ENCODE data around the gene OPCML. TPM values are rescaled to one million over a fixed set of nuclear protein-coding genes. Genes with fewer than 3 reads are reported as not detected.

The OPCML gene
- polyA plus RNA-seq, 1 donor (not counting 4 experiments of a cell fraction or from before 2014, with no cell fraction given) = 0.04 TPM

- Histone ChIP-seq H2AFZ (ENCODE audit: control insufficient read depth, low read length) (no peak overlapping the region), H3K79me2 (ENCODE audit: control insufficient read depth, insufficient read depth, low read length) (no peaks in the 10 kb centered on the region), H3K9me3 (ENCODE audit: control insufficient read depth, low read depth, low read length) (no peaks in the 10 kb centered on the region), H3K4me3 (ENCODE audit: control insufficient read depth in 2 of 3, extremely low read depth in 1 of 3, insufficient read depth in 2 of 3, low read depth in 1 of 3, low read length in 3 of 3) (no peak overlapping the region), H4K20me1 (ENCODE audit: control insufficient read depth, extremely low read depth, insufficient read depth, low read length) (no peaks in the 10 kb centered on the region), H3K4me2 (ENCODE audit: control insufficient read depth, extremely low read depth, insufficient read depth, low read depth, low read length) (no peak overlapping the region), H3K9me1 (ENCODE audit: control insufficient read depth, extremely low read depth, insufficient read depth, low read length) (no peaks in the 10 kb centered on the region), H3K4me1 (ENCODE audit: control insufficient read depth, extremely low read depth, insufficient read depth, low read length) (no peaks in the 10 kb centered on the region), H3K27me3 (ENCODE audit: control insufficient read depth, extremely low read depth, insufficient read depth, low read length) (no peaks in the 10 kb centered on the region), H3K9ac (ENCODE audit: control insufficient read depth, extremely low read depth, insufficient read depth, low read length) (no peak overlapping the region), H3K27ac (ENCODE audit: control insufficient read depth, insufficient read depth, low read length) (no peak overlapping the region), H3K36me3 (ENCODE audit: control insufficient read depth in 2 of 2, extremely low read depth in 1 of 2, insufficient read depth in 2 of 2, low read length in 2 of 2) (no peaks in the 10 kb centered on the region)
- TF ChIP-seq CTCF (optimal IDR thresholded peaks at IDR 0.05 in 1 of 3, IDR thresholded peaks at IDR 0.05 in 1 of 3, conservative IDR thresholded peaks at IDR 0.05 in 1 of 3; ENCODE audit: extremely low read depth in 1 of 3, insufficient read depth in 2 of 3, low read length in 3 of 3) = no peak
- no peak for TF ChIP-seq EZH2 (IDR thresholded peaks at IDR 0.05; ENCODE audit: low read length)
- dilution Hi-C loops (cut with MboI; ENCODE audit: extremely low pct_ligation_motif_present, low sequenced_read_pairs) = no loop called here
- no peak for FAIRE-seq
- no peak for DNase-seq (ENCODE audit: low read depth, low spot score)
Observed at GRCh38 chr11:133506023-133506422, 26.3 kb downstream of the OPCML start.

- H3K4me2 ChIP-seq (ENCODE audit: control insufficient read depth, extremely low read depth, insufficient read depth, low read depth, low read length) = no peak overlapping the region
- no peaks in the 10 kb centered on the region for H3K9me3 ChIP-seq (ENCODE audit: control insufficient read depth, low read depth, low read length)
- H3K9me1 ChIP-seq (ENCODE audit: control insufficient read depth, extremely low read depth, insufficient read depth, low read length) = no peaks in the 10 kb centered on the region
- no peaks in the 10 kb centered on the region for H4K20me1 ChIP-seq (ENCODE audit: control insufficient read depth, extremely low read depth, insufficient read depth, low read length)
- no peaks in the 10 kb centered on the region for H3K4me1 ChIP-seq (ENCODE audit: control insufficient read depth, extremely low read depth, insufficient read depth, low read length)
- no peaks in the 10 kb centered on the region for H3K27me3 ChIP-seq (ENCODE audit: control insufficient read depth, extremely low read depth, insufficient read depth, low read length)
- no peaks in the 10 kb centered on the region for H3K36me3 ChIP-seq (ENCODE audit: control insufficient read depth in 2 of 2, extremely low read depth in 1 of 2, insufficient read depth in 2 of 2, low read length in 2 of 2)
- no peak for FAIRE-seq
- dilution Hi-C loops (cut with MboI; ENCODE audit: extremely low pct_ligation_motif_present, low sequenced_read_pairs) = no loop called here
- no peak overlapping the region for H2AFZ ChIP-seq (ENCODE audit: control insufficient read depth, low read length)
- DNase-seq (ENCODE audit: low read depth, low spot score) = no peak
- no peak overlapping the region for H3K27ac ChIP-seq (ENCODE audit: control insufficient read depth, insufficient read depth, low read length)
- no peaks in the 10 kb centered on the region for H3K79me2 ChIP-seq (ENCODE audit: control insufficient read depth, insufficient read depth, low read length)
- TF ChIP-seq CTCF (optimal IDR thresholded peaks at IDR 0.05 in 1 of 3, IDR thresholded peaks at IDR 0.05 in 1 of 3, conservative IDR thresholded peaks at IDR 0.05 in 1 of 3; ENCODE audit: extremely low read depth in 1 of 3, insufficient read depth in 2 of 3, low read length in 3 of 3) = no peak
- TF ChIP-seq EZH2 (IDR thresholded peaks at IDR 0.05; ENCODE audit: low read length) = no peak
- H3K9ac ChIP-seq (ENCODE audit: control insufficient read depth, extremely low read depth, insufficient read depth, low read length) = no peak overlapping the region
- H3K4me3 ChIP-seq (ENCODE audit: control insufficient read depth in 2 of 3, extremely low read depth in 1 of 3, insufficient read depth in 2 of 3, low read depth in 1 of 3, low read length in 3 of 3) = no peak overlapping the region
Observed at GRCh38 chr11:133504906-133505305, 27.4 kb downstream of the OPCML start.

All from keratinocyte (primary cell).